B cell (primary cell): ENCODE data around the gene SRSF10. TPM values are rescaled to one million over a fixed set of nuclear protein-coding genes. Genes with fewer than 3 reads are reported as not detected.
"Not testable (repeated sequence)": the region's sequence is repeated elsewhere in the genome, so short reads cannot be mapped to it uniquely, and the experiment has no call there.

Source experiments
- ATAC-seq: fragments of 200-7000 bp; cut with Tn5 transposase; one replicate; pipeline ENCODE4 v1.10.0; 2021; ENCODE audit warnings: low read depth, mild to moderate bottlenecking, moderate number of reproducible peaks, moderate library complexity
- CTCF ChIA-PET: fragments of 350-600 bp; sonication (Branson Sonifier 250); formaldehyde crosslinking; loops from one replicate; lab custom pipeline; 2021; ENCODE audit warnings: antibody characterized with exemption, inconsistent platforms; lab: Charles Lee
- POLR2A ChIA-PET: fragments of 350-600 bp; sonication (Branson Sonifier 250); formaldehyde crosslinking; loops from one replicate; lab custom pipeline; 2021; ENCODE audit warnings: antibody characterized with exemption; lab: Charles Lee
- DNase-seq: peaks from one replicate; pipeline ENCODE4 v3.0.0; 2013
- H2AFZ ChIP-seq: 2 replicates; pipeline ENCODE4 v1.6.1; 2012; ENCODE audit warnings: mild to moderate bottlenecking, low read depth, low read length; ENCODE audit not compliant: insufficient read depth, poor library complexity, severe bottlenecking
- H3K27ac ChIP-seq, 2 donors: 1 replicate in 1 of 2; 2 replicates in 1 of 2; pipeline ENCODE4 v1.5.1; 2012 to 2013; ENCODE audit warnings: low read length in 2 of 2, mild to moderate bottlenecking in 2 of 2, moderate library complexity in 1 of 2
- H3K27me3 ChIP-seq, 4 experiments: fragments of 200-600 bp in 1 of 4; sonication (generic) in 1 of 4; replicated peaks in 1 of 4; 1 replicate in 2 of 4; 2 replicates in 2 of 4; pipeline versions ENCODE4 v1.6.1 to v1.7.0; 2013 to 2016; ENCODE audit warnings: low read length in 3 of 4, mild to moderate bottlenecking in 2 of 4, mixed read lengths in 1 of 4, moderate library complexity in 1 of 4; ENCODE audit not compliant: insufficient read depth in 4 of 4, control insufficient read depth in 3 of 4; ENCODE audit errors: control extremely low read depth in 1 of 4
- H3K36me3 ChIP-seq, 2 experiments: replicated peaks in 1 of 2; 1 replicate in 1 of 2; 2 replicates in 1 of 2; pipeline versions ENCODE4 v1.6.1 to v1.7.1; 2013; ENCODE audit warnings: low read length in 1 of 2; ENCODE audit not compliant: insufficient read depth in 2 of 2, control insufficient read depth in 1 of 2; ENCODE audit errors: control extremely low read depth in 1 of 2, extremely low read depth in 1 of 2
- H3K4me1 ChIP-seq, 2 donors: fragments of 200-600 bp in 1 of 2; sonication (generic) in 1 of 2; 1 replicate in 1 of 2; 2 replicates in 1 of 2; pipeline versions ENCODE4 v1.5.1 to v1.6.1; 2013 to 2017; ENCODE audit warnings: low read length in 2 of 2; ENCODE audit not compliant: control insufficient read depth in 2 of 2, insufficient read depth in 2 of 2
- H3K4me2 ChIP-seq: replicated peaks from 2 replicates; pipeline ENCODE3; 2012; ENCODE audit warnings: mild to moderate bottlenecking, low read depth, low read length; ENCODE audit not compliant: poor library complexity, severe bottlenecking
- H3K4me3 ChIP-seq, 5 experiments: fragments of 200-600 bp in 1 of 5; sonication (generic) in 1 of 5; 1 replicate in 3 of 5; 2 replicates in 2 of 5; pipeline versions ENCODE4 v1.5.1 to v1.7.0; 2011 to 2016; ENCODE audit warnings: low read length in 4 of 5, mild to moderate bottlenecking in 4 of 5, low read depth in 2 of 5, control low read depth in 1 of 5, moderate library complexity in 1 of 5; ENCODE audit not compliant: insufficient read depth in 1 of 5; ENCODE audit errors: control extremely low read depth in 1 of 5, extremely low read depth in 1 of 5
- H3K79me2 ChIP-seq: fragments of 200-600 bp; sonication (generic); one replicate; pipeline ENCODE4 v1.6.0; 2016; ENCODE audit warnings: low read length; ENCODE audit not compliant: control insufficient read depth, insufficient read depth
- H3K9ac ChIP-seq: fragments of 200-600 bp; sonication (generic); 2 replicates; pipeline ENCODE4 v1.6.1; 2017; ENCODE audit warnings: mild to moderate bottlenecking, low read length, moderate library complexity
- H3K9me3 ChIP-seq, 3 donors: one replicate each; pipeline versions ENCODE4 v1.6.1 to v1.7.1; 2013; ENCODE audit warnings: low read length in 2 of 3; ENCODE audit not compliant: control insufficient read depth in 2 of 3, insufficient read depth in 1 of 3; ENCODE audit errors: control extremely low read depth in 1 of 3
- H4K20me1 ChIP-seq: 2 replicates; pipeline ENCODE4 v1.6.0; 2012; ENCODE audit warnings: mild to moderate bottlenecking, low read length; ENCODE audit not compliant: insufficient read depth, control insufficient read depth, poor library complexity, severe bottlenecking
- H3K27ac Mint-ChIP-seq: one replicate; pipeline ENCODE4 v1.8.0; 2021; ENCODE audit warnings: mixed read lengths
- H3K27me3 Mint-ChIP-seq: one replicate; pipeline ENCODE4 v1.8.0; 2021; ENCODE audit warnings: mixed read lengths
- H3K4me1 Mint-ChIP-seq: one replicate; pipeline ENCODE4 v1.8.0; 2021; ENCODE audit warnings: mixed read lengths
- H3K4me3 Mint-ChIP-seq: one replicate; pipeline ENCODE4 v1.8.0; 2021; ENCODE audit warnings: mixed read lengths
- H3K9me3 Mint-ChIP-seq: one replicate; pipeline ENCODE4 v1.8.0; 2022; ENCODE audit warnings: mixed read lengths; ENCODE audit not compliant: insufficient read depth
- CTCF ChIP-seq: fragments of 200-600 bp; IDR thresholded peaks from one replicate; pipeline ENCODE4 v1.8.0; 2022; ENCODE audit warnings: antibody characterized with exemption, mild to moderate bottlenecking
- EZH2 ChIP-seq: IDR thresholded peaks from 2 replicates; pipeline ENCODE4 v1.6.1; 2012; ENCODE audit warnings: borderline replicate concordance, low read depth, mild to moderate bottlenecking, moderate library complexity, low read length; ENCODE audit not compliant: insufficient read depth, poor library complexity, severe bottlenecking
- WGBS: methylation state at CpG from one replicate; pipeline ENCODE4 v1.1.5; 2013; ENCODE audit warnings: missing lambda C conversion rate; ENCODE audit not compliant: insufficient coverage; 5-methylcytosine and 5-hydroxymethylcytosine counted together
- intact Hi-C: fragments of 100-400 bp; cut with micrococcal nuclease; formaldehyde crosslinking; loops from one replicate; pipeline ENCODE4 v1.10.0; 2022
- polyA plus RNA-seq: library from polyadenylated mRNA; depleted of rRNA; stranded (reverse); fragments of >200 nt; gene quantifications from 2 replicates; pipeline ENCODE4 v1.2.3, GENCODE V29; 2012
- total RNA-seq, 2 donors: library from RNA; stranded (reverse); fragments of 120-200 nt in 1 of 2; gene quantifications; 1 replicate in 1 of 2; 2 replicates in 1 of 2; pipeline versions ENCODE4 v1.2.3 to v1.2.4, GENCODE V29; 2013 to 2022

Gene SRSF10
- total and polyA plus RNA-seq, 2 donors (not counting 1 experiment from before 2014, with no cell fraction given): 98.6 to 213 TPM

GRCh38 chr1:23989263-23989662 is 9.1 kb upstream of the SRSF10 start:
- H3K4me1 Mint-ChIP-seq: peaks cover 10% of the 10 kb centered on the region
- no peaks in the 10 kb centered on the region for H3K36me3 ChIP-seq
- no peaks in the 10 kb centered on the region for H3K27me3 Mint-ChIP-seq
- no peaks in the 10 kb centered on the region for H3K4me1 ChIP-seq
- intact Hi-C loops: no loop called here
- TF ChIP-seq CTCF (no peak), EZH2 (no peak)
- H3K27me3 ChIP-seq: no peaks in the 10 kb centered on the region
- no CpG with 5 or more reads among the region's 3 CpGs for WGBS
- no peaks in the 10 kb centered on the region for H4K20me1 ChIP-seq
- H3K4me3 Mint-ChIP-seq: no peak overlapping the region
- ChIA-PET POLR2A (interaction anchor here (0.7 kb wide), 1 partner anchor 204 kb away, joined by 3 read pairs; no protein-coding TSS in a partner anchor), CTCF (no interaction called here)
- ATAC-seq (no peak), DNase-seq (no peak)
- H3K27ac ChIP-seq: no peak overlapping the region
- no peak overlapping the region for H3K27ac Mint-ChIP-seq
- no peak overlapping the region for H3K9ac ChIP-seq
- H3K9me3 ChIP-seq: no peaks in the 10 kb centered on the region
- H3K4me2 ChIP-seq: no peak overlapping the region
- no peaks in the 10 kb centered on the region for H3K9me3 Mint-ChIP-seq
- no peak overlapping the region for H2AFZ ChIP-seq
- H3K79me2 ChIP-seq: no peaks in the 10 kb centered on the region
- H3K4me3 ChIP-seq: no peak overlapping the region

GRCh38 chr1:23987038-23987437 is 6.9 kb upstream of the SRSF10 start:
- H3K9me3 Mint-ChIP-seq, H3K27me3 Mint-ChIP-seq, H3K36me3 ChIP-seq, H3K9ac ChIP-seq, H3K4me3 ChIP-seq, H3K27me3 ChIP-seq, intact Hi-C loops, H4K20me1 ChIP-seq, H3K4me2 ChIP-seq, H3K27ac ChIP-seq, H3K4me1 ChIP-seq, H2AFZ ChIP-seq, DNase-seq, POLR2A ChIA-PET, H3K27ac Mint-ChIP-seq, H3K9me3 ChIP-seq, ATAC-seq, H3K79me2 ChIP-seq, CTCF ChIA-PET, H3K4me3 Mint-ChIP-seq: not testable (repeated sequence)
- peaks cover 10% of the 10 kb centered on the region for H3K4me1 Mint-ChIP-seq
- WGBS: 96% methylated on average over 15 of the region's 23 CpGs
